Measurements from ENCODE around the gene TMEM35B. TPM values are rescaled to one million over a fixed set of nuclear protein-coding genes. Genes with fewer than 3 reads are reported as not detected.

The TMEM35B gene
- total RNA-seq, 4 donors from 2014 or later, result 44.3 to 67.5 (median 55.2) TPM

DNA sequence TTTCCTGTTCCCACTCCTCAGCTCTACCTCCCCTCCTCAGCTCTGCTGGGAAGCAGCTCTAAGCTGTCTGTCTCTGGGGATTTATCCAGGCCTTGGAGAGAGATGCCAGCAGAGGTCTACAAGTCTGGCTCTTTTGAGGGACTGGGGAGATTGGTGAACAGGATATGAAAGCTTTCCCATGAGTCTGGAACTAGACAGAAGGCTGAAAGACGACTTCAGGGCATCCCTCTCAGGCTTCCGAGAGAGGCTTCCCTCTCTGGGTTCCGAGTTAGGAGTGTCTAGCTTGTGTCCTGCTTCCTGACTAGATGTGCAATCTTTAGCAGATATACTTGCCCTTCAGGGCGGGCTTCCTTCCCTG, 733 bp downstream of the TMEM35B start:
- no peak for TF ChIP-seq CTCF (IDR thresholded peaks at IDR 0.05; ENCODE audit: low read depth)

DNA sequence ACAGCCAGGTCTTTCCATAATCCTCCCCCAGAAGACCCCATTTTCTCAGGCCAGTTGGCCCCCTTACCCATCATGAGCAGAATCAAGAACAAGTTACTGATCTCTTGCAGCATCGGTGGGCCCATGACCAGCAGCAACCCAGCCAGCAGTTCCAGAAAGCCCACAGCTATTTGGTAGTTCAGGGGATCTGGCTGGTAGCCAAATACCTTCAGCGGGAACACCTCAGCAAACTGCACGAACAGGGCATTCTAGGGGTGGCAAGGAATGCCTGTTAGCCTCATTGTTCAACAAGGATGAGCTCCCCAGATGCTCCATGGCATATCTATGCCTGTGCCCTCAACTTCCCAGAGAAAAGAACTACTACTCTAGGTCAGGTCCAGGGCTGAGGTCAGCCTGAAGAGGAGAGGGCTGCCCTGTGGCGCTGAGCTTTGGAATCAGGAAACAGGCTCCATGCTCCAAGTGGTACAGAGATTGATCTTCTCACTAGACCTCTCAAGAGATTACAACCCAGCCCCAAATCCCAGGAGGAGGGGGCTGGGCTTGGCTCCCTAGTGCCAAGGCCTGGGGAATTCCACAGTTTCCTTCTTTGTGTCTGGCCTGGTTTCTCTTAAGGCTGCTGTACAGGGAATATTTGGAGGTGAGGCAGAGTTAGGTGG, 1.3 kb downstream of the TMEM35B start:
- TF ChIP-seq CTCF (IDR thresholded peaks at IDR 0.05; ENCODE audit: low read depth), result no peak

- no peak for TF ChIP-seq CTCF (IDR thresholded peaks at IDR 0.05; ENCODE audit: low read depth)
Measured at GRCh38 chr1:34982820-34983376, 2.2 kb downstream of the TMEM35B start.

DNA sequence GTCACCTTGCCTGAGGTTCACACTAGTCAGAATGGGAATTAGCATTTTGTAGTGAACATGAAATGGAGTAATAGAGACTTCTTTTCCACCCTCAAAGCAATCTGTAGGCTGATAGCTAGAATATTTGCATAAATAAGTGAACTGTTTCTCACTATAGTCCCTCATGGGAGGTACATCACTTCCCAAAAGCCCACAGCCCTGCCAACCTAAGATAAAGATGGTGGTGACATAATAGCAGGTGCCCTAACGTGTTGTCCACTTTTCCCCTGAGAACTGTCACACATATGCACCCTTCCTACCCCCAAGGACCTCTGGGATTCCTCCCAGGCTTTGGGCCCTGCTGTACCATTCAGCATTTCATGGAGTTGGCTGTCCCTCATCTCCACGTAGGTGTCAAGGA, 4.4 kb downstream of the TMEM35B start:
- no peak for TF ChIP-seq CTCF (IDR thresholded peaks at IDR 0.05; ENCODE audit: low read depth)

GRCh38 chr1:34978921-34979320, 6.2 kb downstream of the TMEM35B start:
- TF ChIP-seq CTCF (IDR thresholded peaks at IDR 0.05; ENCODE audit: low read depth), result no peak

- TF ChIP-seq CTCF (IDR thresholded peaks at IDR 0.05; ENCODE audit: low read depth), result no peak
Measured at GRCh38 chr1:34977858-34978257, 7.3 kb downstream of the TMEM35B start.

DNA sequence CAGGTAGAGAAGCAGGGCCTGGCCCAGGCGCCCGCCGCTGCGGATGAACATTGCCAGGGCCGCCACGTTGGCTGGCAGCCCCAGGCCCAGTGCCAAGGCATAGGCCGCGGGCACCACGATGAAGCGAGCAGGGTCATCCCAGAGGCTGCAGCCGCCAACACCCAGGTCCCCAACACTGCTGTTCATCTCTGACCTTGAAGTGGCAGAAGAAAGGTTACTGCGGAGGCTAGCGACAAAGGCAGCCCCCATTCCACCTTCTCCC, 8.0 kb downstream of the TMEM35B start:
- TF ChIP-seq CTCF (IDR thresholded peaks at IDR 0.05; ENCODE audit: low read depth), result no peak
